Esophagus squamous epithelium (tissue), 4 donors: ENCODE data around the gene OGDH.

ENCODE experiments used
- POLR2A ChIP-seq, 4 donors: fragments of 450-650 bp; IDR thresholded peaks; one replicate each; pipeline ENCODE4 v1.6.1; 2017; ENCODE audit warnings: antibody characterized with exemption in 4 of 4, mild to moderate bottlenecking in 4 of 4, moderate library complexity in 3 of 4
- TF ChIP-seq, protein P1 (sequence below), 6 experiments: fragments of 450-650 bp in 4 of 6; fragments of 200-600 bp in 2 of 6; sonication (generic) in 2 of 6; IDR thresholded peaks; one replicate each; pipeline ENCODE4 v1.5.1; 2016 to 2019; ENCODE audit warnings: antibody characterized with exemption in 6 of 6, mild to moderate bottlenecking in 4 of 6, moderate library complexity in 4 of 6

DNA sequence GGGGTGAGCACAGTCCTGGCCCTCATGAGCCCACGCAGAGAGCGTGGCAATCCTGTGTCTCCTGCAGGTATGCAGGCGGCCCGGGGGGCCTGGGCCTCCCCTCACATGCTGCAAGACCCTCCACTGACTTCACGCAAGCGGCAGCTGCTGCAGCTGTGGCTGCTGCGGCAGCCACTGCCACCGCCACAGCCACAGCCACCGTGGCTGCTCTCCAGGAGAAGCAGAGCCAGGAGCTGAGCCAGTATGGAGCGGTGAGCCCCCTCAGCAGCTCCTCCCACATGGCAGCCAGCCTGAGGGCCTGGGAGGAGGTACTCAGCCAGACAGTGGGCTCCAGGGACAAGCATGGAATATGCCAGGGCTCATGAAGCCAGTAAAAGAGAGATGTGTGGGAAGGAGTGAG, 150.9 kb downstream of the OGDH start:
- TF ChIP-seq POLR2A (IDR thresholded peaks at IDR 0.05): no peak
- TF ChIP-seq, protein P1, sequence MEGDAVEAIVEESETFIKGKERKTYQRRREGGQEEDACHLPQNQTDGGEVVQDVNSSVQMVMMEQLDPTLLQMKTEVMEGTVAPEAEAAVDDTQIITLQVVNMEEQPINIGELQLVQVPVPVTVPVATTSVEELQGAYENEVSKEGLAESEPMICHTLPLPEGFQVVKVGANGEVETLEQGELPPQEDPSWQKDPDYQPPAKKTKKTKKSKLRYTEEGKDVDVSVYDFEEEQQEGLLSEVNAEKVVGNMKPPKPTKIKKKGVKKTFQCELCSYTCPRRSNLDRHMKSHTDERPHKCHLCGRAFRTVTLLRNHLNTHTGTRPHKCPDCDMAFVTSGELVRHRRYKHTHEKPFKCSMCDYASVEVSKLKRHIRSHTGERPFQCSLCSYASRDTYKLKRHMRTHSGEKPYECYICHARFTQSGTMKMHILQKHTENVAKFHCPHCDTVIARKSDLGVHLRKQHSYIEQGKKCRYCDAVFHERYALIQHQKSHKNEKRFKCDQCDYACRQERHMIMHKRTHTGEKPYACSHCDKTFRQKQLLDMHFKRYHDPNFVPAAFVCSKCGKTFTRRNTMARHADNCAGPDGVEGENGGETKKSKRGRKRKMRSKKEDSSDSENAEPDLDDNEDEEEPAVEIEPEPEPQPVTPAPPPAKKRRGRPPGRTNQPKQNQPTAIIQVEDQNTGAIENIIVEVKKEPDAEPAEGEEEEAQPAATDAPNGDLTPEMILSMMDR (IDR thresholded peaks at IDR 0.05): no peak
